NCI-H2081 treated with DMSO at 0.1 percent for 48 hours (cell line): Measurements from ENCODE around the gene MAGEB6.
"Not testable (repeated sequence)": the region's sequence is repeated elsewhere in the genome, so short reads cannot be mapped to it uniquely, and the experiment has no call there.

Source experiments
- DNase-seq: peaks from one replicate; lab custom pipeline; 2025; lab: John Stamatoyannopoulos, UW

Gene MAGEB6

GRCh38 chrX:26192204-26192603 is at the start of gene MAGEB6:
Gene MAGEB6, plus strand, starts transcription at chrX:26192440. Its CDS starts 1,407 bp downstream, at chrX:26193847.
- no peak for DNase-seq

- DNase-seq: no peak
Observed at GRCh38 chrX:26146024-26146423, 46.2 kb upstream of the MAGEB6 start.

- no peak for DNase-seq
Observed at GRCh38 chrX:26160301-26160700, 31.9 kb upstream of the MAGEB6 start, which contains the start of gene MAGEB6B. Gene MAGEB6B, plus strand, starts transcription at chrX:26160601. Its CDS starts 0 bp downstream, at chrX:26160601.

GRCh38 chrX:26203561-26203960 is 11.3 kb downstream of the MAGEB6 start:
- no peak for DNase-seq

- DNase-seq: not testable (repeated sequence)
Observed at GRCh38 chrX:26204717-26205116, 12.5 kb downstream of the MAGEB6 start.

GRCh38 chrX:26208012-26208411 is 15.8 kb downstream of the MAGEB6 start:
- no peak for DNase-seq

- no peak for DNase-seq
Observed at GRCh38 chrX:26215869-26216268, 23.6 kb downstream of the MAGEB6 start, which contains the start of gene MAGEB5. Gene MAGEB5, plus strand, starts transcription at chrX:26216169. Its CDS starts 1,133 bp downstream, at chrX:26217302.

- DNase-seq: no peak
Observed at GRCh38 chrX:26219351-26219750, 27.1 kb downstream of the MAGEB6 start.

- DNase-seq: no peak
Observed at GRCh38 chrX:26234177-26234576, 41.9 kb downstream of the MAGEB6 start.
